Neural cell (in vitro differentiated cells): ENCODE measurements around the gene MAP3K20. TPM values are rescaled to one million over a fixed set of nuclear protein-coding genes. Genes with fewer than 3 reads are reported as not detected.

Experiments used
- H2AFZ ChIP-seq: fragments of 200-600, 300-800 bp; sonication (generic), shearing (Covaris generic); 2 replicates; pipeline ENCODE4 v1.6.0; 2014; ENCODE audit warnings: low read depth, mild to moderate bottlenecking, antibody characterized with exemption, low read length, moderate library complexity
- H3F3A ChIP-seq: fragments of 200-600 bp; shearing (Covaris generic); 2 replicates; pipeline ENCODE4 v1.6.1; 2016; ENCODE audit warnings: mild to moderate bottlenecking, moderate library complexity, mixed read lengths, antibody characterized with exemption, low read length; ENCODE audit not compliant: insufficient read depth, poor library complexity, severe bottlenecking
- H3K27ac ChIP-seq: fragments of 200-600, 300-800 bp; sonication (generic), shearing (Covaris generic); 2 replicates; pipeline ENCODE4 v1.5.1; 2014; ENCODE audit warnings: mild to moderate bottlenecking, low read length, moderate library complexity
- H3K27me3 ChIP-seq: fragments of 300-800, 200-600 bp; sonication (generic), shearing (Covaris generic); 2 replicates; pipeline ENCODE4 v1.6.0; 2014; ENCODE audit warnings: mild to moderate bottlenecking, low read depth, low read length, moderate library complexity; ENCODE audit not compliant: insufficient read depth
- H3K36me3 ChIP-seq: fragments of 300-800, 200-600 bp; sonication (generic), shearing (Covaris generic); 2 replicates; pipeline ENCODE4 v1.5.1; 2014; ENCODE audit warnings: mild to moderate bottlenecking, antibody characterized with exemption, low read length, moderate library complexity; ENCODE audit not compliant: insufficient read depth
- H3K4me2 ChIP-seq: fragments of 300-800, 200-600 bp; sonication (generic), shearing (Covaris generic); 2 replicates; pipeline ENCODE4 v1.6.0; 2014; ENCODE audit warnings: mild to moderate bottlenecking, low read length
- H3K4me3 ChIP-seq: fragments of 300-800, 200-600 bp; sonication (generic), shearing (Covaris generic); 2 replicates; pipeline ENCODE4 v1.5.1; 2014; ENCODE audit warnings: mild to moderate bottlenecking, low read length, moderate library complexity
- H3K79me2 ChIP-seq: fragments of 200-600 bp; shearing (Covaris generic); replicated peaks from 2 replicates; pipeline ENCODE4 v1.6.0; 2014; ENCODE audit warnings: mild to moderate bottlenecking, low read length, moderate library complexity; ENCODE audit not compliant: insufficient read depth
- H3K9ac ChIP-seq: fragments of 300-800, 200-600 bp; sonication (generic), shearing (Covaris generic); 2 replicates; pipeline ENCODE4 v1.6.1; 2016; ENCODE audit warnings: mild to moderate bottlenecking, low read length, mixed read lengths
- H3K9me2 ChIP-seq: fragments of 200-600 bp; shearing (Covaris generic); 2 replicates; pipeline ENCODE4 v1.6.1; 2016; ENCODE audit warnings: mild to moderate bottlenecking, low read length, mixed read lengths; ENCODE audit not compliant: insufficient read depth
- H3K9me3 ChIP-seq: fragments of 200-600, 300-800 bp; sonication (generic), shearing (Covaris generic); 2 replicates; pipeline ENCODE4 v1.6.1; 2016; ENCODE audit warnings: mild to moderate bottlenecking, mixed run types, low read length, moderate library complexity, mixed read lengths
- H4K20me1 ChIP-seq: fragments of 200-600 bp; shearing (Covaris generic); 2 replicates; pipeline ENCODE4 v1.6.1; 2016; ENCODE audit warnings: mild to moderate bottlenecking, mixed run types; ENCODE audit not compliant: insufficient read depth
- CTCF ChIP-seq: fragments of 450-650 bp; IDR thresholded peaks from 2 replicates; pipeline ENCODE4 v1.5.1; 2014; ENCODE audit warnings: antibody characterized with exemption, mild to moderate bottlenecking, moderate library complexity; ENCODE audit not compliant: poor library complexity, severe bottlenecking
- EP300 ChIP-seq: fragments of 450-650 bp; conservative IDR thresholded peaks from 2 replicates; pipeline ENCODE4 v1.6.1; 2014; ENCODE audit warnings: antibody characterized with exemption, mild to moderate bottlenecking, moderate library complexity; ENCODE audit not compliant: poor library complexity, severe bottlenecking
- EZH2 ChIP-seq: fragments of 200-600, 300-800 bp; shearing (Covaris generic), sonication (generic); IDR thresholded peaks from 2 replicates; pipeline ENCODE4 v1.6.1; 2014; ENCODE audit warnings: antibody characterized with exemption, low read length, borderline replicate concordance, mild to moderate bottlenecking; ENCODE audit not compliant: insufficient read depth, poor library complexity, severe bottlenecking
- MXI1 ChIP-seq: fragments of 450-650 bp; conservative IDR thresholded peaks from 2 replicates; pipeline ENCODE4 v1.6.1; 2014; ENCODE audit warnings: antibody characterized with exemption, mild to moderate bottlenecking; ENCODE audit not compliant: poor library complexity, severe bottlenecking
- POLR2AphosphoS5 ChIP-seq: IDR thresholded peaks from 2 replicates; pipeline ENCODE4 v1.6.1; 2012
- RAD21 ChIP-seq: fragments of 450-650 bp; conservative IDR thresholded peaks from 2 replicates; pipeline ENCODE4 v1.6.1; 2014; ENCODE audit warnings: antibody characterized with exemption, mild to moderate bottlenecking, moderate library complexity
- REST ChIP-seq: IDR thresholded peaks from 2 replicates; pipeline ENCODE4 v1.6.1; 2012; ENCODE audit warnings: borderline replicate concordance
- SMC3 ChIP-seq: fragments of 450-650 bp; conservative IDR thresholded peaks from 2 replicates; pipeline ENCODE4 v1.6.1; 2014; ENCODE audit warnings: antibody characterized with exemption, mild to moderate bottlenecking, moderate library complexity; ENCODE audit not compliant: poor library complexity
- TAF1 ChIP-seq: IDR thresholded peaks from 2 replicates; pipeline ENCODE4 v1.6.1; 2012; ENCODE audit warnings: low read depth
- polyA plus RNA-seq: library from polyadenylated mRNA; depleted of rRNA; stranded (reverse); fragments of >200 nt; gene quantifications from 2 replicates; pipeline ENCODE4 v1.2.3, GENCODE V29; 2014

Gene MAP3K20
- polyA plus RNA-seq, 1 donor from 2014 or later, result 0.48 TPM

- Histone ChIP-seq H3K4me3 (no peak overlapping the region), H3K79me2 (no peaks in the 10 kb centered on the region), H3K27me3 (no peaks in the 10 kb centered on the region), H3F3A (no peaks in the 10 kb centered on the region), H3K9me3 (no peaks in the 10 kb centered on the region), H4K20me1 (no peaks in the 10 kb centered on the region), H3K27ac (no peak overlapping the region), H3K36me3 (no peaks in the 10 kb centered on the region), H3K4me2 (no peak overlapping the region), H3K9me2 (no peaks in the 10 kb centered on the region), H2AFZ (no peak overlapping the region), H3K9ac (no peak overlapping the region)
- TF ChIP-seq RAD21, result no peak
- TF ChIP-seq EP300, result no peak
- no peak for TF ChIP-seq REST
- TF ChIP-seq MXI1, result no peak
- TF ChIP-seq CTCF, result no peak
- no peak for TF ChIP-seq POLR2AphosphoS5
- no peak for TF ChIP-seq TAF1
- no peak for TF ChIP-seq EZH2
- no peak for TF ChIP-seq SMC3
Measured at GRCh38 chr2:173138962-173139361, 63.3 kb downstream of the MAP3K20 start.

- Histone ChIP-seq H3K27me3 (no peaks in the 10 kb centered on the region), H4K20me1 (no peaks in the 10 kb centered on the region), H3K9me2 (no peaks in the 10 kb centered on the region), H2AFZ (no peak overlapping the region), H3F3A (no peaks in the 10 kb centered on the region), H3K79me2 (no peaks in the 10 kb centered on the region), H3K4me2 (no peak overlapping the region), H3K4me3 (no peak overlapping the region), H3K36me3 (no peaks in the 10 kb centered on the region), H3K9me3 (no peaks in the 10 kb centered on the region), H3K27ac (no peak overlapping the region), H3K9ac (no peak overlapping the region)
- TF ChIP-seq TAF1 (no peak), RAD21 (no peak), CTCF (no peak), REST (no peak), POLR2AphosphoS5 (no peak), MXI1 (no peak), EP300 (no peak), EZH2 (no peak), SMC3 (no peak)
Measured at GRCh38 chr2:173141666-173142065, 66.0 kb downstream of the MAP3K20 start.
